Left colon (tissue), 2 donors: ENCODE data around the gene TOB1. TPM values are rescaled to one million over a fixed set of nuclear protein-coding genes. Genes with fewer than 3 reads are reported as not detected.

Experiments used
- ATAC-seq: fragments of 200-7000 bp; cut with Tn5 transposase; one replicate; pipeline ENCODE4 v1.9.1; 2020; ENCODE audit warnings: mild to moderate bottlenecking, moderate library complexity
- DNase-seq, 2 donors: peaks; one replicate each; pipeline ENCODE4 v3.0.0-alpha.2; 2020
- intact Hi-C, 2 donors: fragments of 100-400 bp; cut with DNase I in 1 of 2; cut with micrococcal nuclease in 1 of 2; formaldehyde crosslinking; loops; one replicate each; pipeline versions ENCODE4 v1.11.2 to v1.14.0; 2022; cut with DNase I, micrococcal nuclease
- total RNA-seq, 2 donors: library from RNA; stranded (reverse); fragmentation: NEBNext Ultra II Directional; extraction: Animal tissue kit (Norgen Biotek cat#: 25700); gene quantifications; one replicate each; pipeline ENCODE4 v1.2.1, GENCODE V29; 2021
- donor health status: DM: no; HTN: no; CAD: no.
- donor health status: DM: yes; HTN: yes; CAD: no.

TOB1 gene
- total RNA-seq, 2 donors from 2014 or later = 138 to 175 TPM

DNA sequence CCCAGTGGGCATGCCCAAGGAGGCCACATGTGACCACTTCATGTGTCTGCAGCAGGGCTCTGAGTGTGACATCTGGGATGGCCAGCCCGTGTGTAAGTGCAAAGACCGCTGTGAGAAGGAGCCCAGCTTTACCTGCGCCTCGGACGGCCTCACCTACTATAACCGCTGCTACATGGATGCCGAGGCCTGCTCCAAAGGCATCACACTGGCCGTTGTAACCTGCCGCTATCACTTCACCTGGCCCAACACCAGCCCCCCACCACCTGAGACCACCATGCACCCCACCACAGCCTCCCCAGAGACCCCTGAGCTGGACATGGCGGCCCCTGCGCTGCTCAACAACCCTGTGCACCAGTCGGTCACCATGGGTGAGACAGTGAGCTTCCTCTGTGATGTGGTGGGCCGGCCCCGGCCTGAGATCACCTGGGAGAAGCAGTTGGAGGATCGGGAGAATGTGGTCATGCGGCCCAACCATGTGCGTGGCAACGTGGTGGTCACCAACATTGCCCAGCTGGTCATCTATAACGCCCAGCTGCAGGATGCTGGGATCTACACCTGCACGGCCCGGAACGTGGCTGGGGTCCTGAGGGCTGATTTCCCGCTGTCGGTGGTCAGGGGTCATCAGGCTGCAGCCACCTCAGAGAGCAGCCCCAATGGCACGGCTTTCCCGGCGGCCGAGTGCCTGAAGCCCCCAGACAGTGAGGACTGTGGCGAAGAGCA, 26.4 kb downstream of the TOB1 start:
- ATAC-seq (no peak), DNase-seq (no peak)
- intact Hi-C loops = loop anchor here (5.0 to 10.0 kb wide), 2 partner anchors 57 to 295 kb away; partner anchors contain the start of gene SPATA20 (in 2 of the 2)

DNA sequence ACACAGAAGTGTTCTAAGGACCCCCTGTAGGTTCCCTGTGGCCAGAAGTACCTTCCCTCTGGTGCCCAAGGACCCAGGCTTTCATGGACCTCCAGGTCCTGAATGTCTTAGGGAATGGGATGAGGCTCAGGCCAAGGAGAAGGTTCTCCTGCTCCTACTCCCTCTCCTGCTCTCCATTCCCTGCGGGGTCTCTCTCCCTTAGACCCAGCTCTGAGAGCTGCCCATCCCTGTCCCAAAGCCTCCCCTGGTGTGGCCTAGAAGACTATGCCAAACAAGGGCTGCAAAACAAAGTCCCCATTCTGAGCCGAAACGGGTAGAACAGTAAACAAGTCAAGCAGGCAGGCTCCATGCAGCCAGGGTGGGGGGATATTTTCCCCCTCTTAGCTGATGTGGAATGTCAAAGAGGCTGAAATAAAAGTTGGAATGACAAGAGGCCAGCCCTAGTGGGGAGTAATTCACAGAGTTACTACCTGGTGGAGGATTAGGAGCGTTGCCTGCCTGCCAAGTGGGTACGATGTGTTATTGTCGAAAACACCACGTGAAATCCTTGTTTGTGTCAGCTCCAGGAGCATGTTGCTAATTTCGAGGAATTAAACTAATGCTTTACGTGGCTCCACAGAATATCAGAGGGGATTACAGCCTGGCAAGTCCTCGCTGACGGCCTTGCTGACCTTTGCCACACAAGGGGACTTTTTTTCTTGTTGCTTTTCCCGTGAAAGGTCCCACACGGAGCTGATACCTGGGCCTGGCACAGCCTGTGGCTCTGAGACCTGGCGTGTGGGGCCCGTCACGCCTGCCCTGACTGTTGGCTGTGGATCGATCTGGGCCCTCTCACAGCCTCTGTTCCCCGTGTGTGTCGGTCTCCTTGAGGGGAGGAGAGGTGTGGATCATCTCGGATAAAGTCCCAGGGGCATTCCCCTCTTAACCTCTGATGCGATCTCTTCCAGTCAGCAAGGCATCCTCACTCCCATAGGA, 27.9 kb downstream of the TOB1 start:
- DNase-seq (no peak), ATAC-seq (no peak)
- intact Hi-C loops = loop anchor here in 1 of 2 donors (10.0 kb wide), 1 partner anchor 293 kb away; the partner anchor contains the start of gene SPATA20

DNA sequence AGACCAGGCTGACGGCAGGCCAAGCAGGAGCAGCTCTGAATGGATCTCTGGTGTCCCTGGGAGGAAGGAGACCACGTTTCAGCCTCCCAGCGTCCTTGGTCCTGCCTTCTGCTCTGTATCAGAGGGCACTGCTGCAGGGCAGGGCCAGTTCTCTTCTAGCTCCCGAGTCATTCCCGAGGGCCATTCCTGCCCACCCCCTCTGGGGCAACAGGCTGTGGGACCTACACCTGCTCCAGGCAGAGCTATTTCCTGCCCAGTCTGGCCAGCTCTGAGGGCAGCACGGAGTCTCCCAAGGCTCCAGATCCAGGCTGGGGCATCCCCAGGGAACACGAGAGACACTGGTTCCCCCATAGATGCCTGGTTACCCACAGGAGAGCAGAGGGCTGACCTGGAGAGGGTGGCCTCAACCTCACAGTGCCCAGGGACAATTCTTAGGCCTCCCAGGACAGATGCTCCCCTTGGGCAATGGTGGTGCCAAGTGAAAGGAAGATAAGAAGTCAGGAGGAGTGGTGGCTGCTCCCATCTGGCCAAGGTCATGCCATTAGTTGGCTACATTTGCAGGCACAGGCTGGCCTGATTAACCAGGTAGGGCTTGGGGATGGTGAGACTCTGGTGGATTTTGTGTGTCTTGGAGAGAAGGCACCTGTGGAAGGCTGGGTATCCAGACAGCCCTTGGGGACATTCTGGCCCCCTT, 28.7 kb downstream of the TOB1 start:
- DNase-seq (no peak), ATAC-seq (no peak)
- intact Hi-C loops = loop anchor here in 1 of 2 donors (10.0 kb wide), 1 partner anchor 293 kb away; the partner anchor contains the start of gene SPATA20

DNA sequence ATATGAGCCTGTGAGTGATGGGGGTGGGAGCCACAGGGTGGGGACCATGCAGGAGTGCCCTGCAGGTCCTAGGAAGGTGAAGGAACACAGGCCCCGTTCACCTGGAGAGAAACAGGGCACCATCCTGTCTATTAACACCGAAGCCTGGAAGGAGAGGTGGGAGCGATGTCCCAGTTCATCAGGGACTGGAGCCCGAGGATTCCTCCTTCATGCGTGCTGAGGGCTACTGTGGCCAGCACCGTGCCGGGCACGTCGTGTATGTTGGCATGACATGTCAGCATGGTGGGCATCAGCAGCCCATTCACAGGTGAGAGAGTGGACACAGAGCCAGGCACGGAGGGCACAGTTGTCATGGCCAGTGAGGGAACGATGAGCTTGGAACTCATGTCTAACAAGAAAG, 29.3 kb downstream of the TOB1 start:
- ATAC-seq (no peak), DNase-seq (no peak)
- intact Hi-C loops = loop anchor here in 1 of 2 donors (10.0 kb wide), 1 partner anchor 292 kb away; the partner anchor contains the start of gene SPATA20

DNA sequence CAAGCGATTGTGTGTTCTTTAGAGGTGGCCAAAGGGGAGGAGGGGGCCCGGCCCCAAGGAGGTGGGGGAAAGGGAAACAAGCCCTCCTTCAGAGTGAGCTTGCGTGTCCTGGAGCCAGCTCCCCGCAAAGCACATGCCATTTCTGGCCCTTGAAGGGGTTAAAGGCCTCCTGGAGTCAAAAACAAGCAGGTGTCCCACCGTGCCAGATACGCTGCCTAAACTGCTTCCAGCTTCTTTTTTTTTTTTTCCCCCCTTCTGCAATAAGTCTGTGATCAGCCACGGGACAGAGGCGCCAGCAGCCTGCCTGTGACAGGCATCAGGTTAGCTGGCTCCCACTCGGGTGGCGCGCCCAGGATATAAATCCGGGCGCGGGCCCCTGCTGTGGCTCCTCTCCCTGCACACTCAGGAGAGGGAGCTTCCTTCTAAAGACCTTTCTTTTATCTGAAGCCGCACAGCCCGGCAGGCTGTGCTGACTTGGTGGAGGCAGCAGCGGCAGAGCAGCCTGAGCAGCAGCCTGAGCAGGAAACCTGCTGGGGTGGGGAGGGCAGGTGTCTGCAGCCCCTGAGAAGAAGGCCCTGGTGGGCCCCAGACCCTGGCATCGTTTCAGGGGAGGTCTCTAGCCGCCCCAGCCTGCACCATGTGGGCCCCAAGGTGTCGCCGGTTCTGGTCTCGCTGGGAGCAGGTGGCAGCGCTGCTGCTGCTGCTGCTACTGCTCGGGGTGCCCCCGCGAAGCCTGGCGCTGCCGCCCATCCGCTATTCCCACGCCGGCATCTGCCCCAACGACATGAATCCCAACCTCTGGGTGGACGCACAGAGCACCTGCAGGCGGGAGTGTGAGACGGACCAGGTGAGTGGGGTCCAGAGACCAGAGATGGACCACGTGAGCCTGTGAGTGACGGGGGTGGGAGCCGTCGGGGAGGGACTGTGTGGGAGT, 30.6 kb downstream of the TOB1 start, which contains the start of gene WFIKKN2:
TSS of gene WFIKKN2 (plus strand) at position 286 of the 934 bp plus-strand sequence. CDS start at position 638, 352 bp downstream.
- DNase-seq (peak in 1 of 2 donors; percentile 40), ATAC-seq (peak; percentile 83)
- intact Hi-C loops = loop anchor here in 1 of 2 donors (10.0 kb wide), 1 partner anchor 291 kb away; the partner anchor contains the start of gene SPATA20

DNA sequence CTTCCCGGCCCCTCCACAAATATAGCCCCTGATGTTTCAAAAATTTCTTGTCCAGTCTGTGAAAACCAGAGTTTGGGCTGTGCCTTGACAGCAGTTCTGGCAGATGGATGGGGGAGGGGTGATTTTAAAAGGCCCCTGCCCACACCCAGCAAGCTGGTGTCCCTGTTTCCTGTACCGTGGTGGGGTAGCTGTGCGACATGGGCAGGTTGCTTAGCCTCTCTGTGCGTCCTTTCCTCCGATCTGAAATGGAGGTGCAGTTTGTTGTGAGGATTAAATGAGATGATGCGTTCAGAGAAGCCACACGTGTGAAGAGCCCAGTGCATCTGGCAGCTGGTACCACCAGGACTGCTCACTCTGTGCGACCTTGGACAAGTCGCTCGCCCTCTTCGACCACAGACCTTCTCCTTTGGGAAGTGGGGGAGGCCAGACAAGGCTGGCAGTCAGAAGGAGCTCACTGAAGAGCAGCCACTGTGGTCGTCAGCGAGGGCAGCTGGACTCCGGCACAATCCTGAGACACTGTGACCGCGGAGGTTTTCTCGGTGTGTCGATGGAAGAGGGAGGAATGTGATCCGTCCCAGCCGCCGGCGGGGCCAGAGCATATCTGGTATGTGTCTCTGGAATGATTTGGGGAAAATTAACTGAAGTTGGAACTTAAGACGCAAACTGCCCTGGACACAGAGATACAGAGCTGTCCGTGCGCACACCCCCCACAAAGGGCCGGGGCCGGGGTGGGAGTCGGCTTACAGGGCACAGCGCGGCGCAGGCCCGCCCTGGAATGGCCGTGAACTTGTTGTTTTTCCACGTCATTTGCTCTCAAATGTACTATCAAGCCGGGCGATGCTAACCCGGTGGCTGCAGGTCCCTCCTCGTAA, 31.5 kb downstream of the TOB1 start:
- ATAC-seq (peak; percentile 61), DNase-seq (no peak)
- intact Hi-C loops = loop anchor here in 1 of 2 donors (10.0 kb wide), 1 partner anchor 290 kb away; the partner anchor contains the start of gene SPATA20

DNA sequence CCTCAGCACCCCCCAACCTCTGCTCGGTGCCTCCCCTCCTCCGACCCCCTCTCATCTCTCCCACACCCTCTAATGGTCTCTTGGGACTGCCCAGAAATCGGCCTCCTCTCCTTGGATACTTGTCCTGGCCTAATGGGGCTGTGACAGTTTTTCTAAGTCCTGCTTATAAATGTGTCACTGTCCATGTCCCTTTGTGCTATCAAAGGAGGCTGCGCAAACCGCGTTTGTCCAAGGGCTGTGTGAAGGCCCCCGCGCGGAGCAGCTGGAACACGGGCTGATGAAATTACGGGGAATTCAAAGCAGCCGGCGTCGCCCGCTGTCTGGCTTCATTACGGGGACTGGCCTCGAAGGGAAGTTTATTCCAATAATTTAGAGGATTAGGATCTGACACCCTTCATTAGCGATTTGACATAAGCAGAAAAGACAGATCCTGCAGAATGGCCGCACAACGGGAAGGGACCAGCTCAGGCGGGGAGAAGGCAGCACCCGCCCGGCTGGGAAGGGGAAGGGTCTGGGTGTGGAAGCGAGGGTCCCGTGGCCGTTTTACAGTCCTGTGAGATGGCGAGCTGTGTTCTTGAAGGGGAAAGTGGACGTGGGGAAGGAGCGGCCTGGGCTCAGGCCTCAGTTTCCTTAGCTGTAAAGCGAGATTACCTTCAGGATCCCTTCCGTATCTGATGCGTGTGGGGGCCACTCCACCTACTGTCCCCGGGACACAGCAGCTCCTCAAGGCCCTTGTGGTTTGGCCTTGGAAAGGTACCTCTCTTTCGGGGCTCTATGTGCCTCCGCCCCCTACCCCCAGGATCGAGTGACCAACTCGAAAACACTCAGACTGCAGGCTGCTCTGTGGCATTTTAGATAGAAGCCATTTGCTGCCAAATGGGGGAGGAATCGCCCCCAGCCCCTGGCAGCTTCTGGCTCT, 32.4 kb downstream of the TOB1 start:
- DNase-seq (no peak), ATAC-seq (no peak)
- intact Hi-C loops = loop anchor here in 1 of 2 donors (10.0 kb wide), 1 partner anchor 289 kb away; the partner anchor contains the start of gene SPATA20

DNA sequence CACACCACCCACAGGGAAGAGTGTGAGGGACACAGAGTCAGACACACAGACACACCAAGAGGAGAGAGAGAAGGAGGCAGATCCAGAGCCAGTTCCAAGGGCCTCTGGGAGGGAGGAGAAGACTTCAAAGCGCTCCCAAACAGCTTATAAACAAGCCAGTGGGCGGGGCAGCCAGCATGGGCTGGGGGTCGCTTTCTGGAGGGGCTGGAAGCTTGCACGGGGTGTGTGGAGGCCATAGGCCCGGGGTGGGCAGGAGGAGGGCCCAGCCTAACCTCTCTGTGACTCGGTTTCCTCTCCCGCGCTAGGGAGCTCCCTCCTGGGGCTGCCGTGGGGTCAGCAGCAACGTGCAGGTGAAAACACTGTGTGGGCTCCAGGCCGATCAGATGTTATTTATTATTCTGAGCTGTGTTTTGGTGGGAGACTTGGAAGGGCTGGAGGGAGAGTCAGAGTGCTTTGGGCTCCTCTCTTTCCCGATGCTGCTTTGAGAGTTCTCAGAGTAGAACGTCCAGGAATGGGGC, 33.2 kb downstream of the TOB1 start:
- ATAC-seq = no peak
- DNase-seq = no peak
- intact Hi-C loops = loop anchor here in 1 of 2 donors (10.0 kb wide), 1 partner anchor 288 kb away; the partner anchor contains the start of gene SPATA20

DNA sequence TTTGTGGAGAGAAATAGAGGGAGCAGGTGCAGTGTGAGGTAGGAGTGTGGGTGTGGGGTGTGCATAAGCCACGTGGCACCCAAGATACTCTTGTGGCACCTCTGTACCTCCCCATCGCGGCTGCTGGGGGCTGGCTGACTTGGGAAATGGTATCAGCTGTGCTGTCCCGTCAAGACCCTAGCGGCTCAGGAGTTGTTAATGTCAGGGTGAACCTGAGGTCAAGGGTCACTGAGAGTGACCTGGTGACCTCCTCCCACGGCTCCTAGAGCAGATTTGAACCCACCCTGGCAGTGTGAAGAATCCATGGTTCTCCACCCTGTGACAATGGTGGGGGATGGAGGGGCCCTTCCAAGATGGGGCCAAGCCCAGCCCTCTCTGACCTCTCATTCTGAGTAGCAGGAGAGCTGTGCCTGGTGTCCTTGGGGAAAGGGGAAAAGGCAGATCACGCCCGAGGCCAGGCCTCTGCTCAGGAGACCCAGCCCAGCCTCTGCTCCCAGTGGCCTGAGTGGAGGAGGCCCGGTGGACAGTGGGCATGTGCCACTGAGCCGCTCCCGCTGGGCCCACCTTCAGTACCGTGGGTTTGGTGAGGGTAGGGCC, 33.8 kb downstream of the TOB1 start:
- ATAC-seq (no peak), DNase-seq (no peak)
- intact Hi-C loops = loop anchor here in 1 of 2 donors (10.0 kb wide), 1 partner anchor 288 kb away; the partner anchor contains the start of gene SPATA20

DNA sequence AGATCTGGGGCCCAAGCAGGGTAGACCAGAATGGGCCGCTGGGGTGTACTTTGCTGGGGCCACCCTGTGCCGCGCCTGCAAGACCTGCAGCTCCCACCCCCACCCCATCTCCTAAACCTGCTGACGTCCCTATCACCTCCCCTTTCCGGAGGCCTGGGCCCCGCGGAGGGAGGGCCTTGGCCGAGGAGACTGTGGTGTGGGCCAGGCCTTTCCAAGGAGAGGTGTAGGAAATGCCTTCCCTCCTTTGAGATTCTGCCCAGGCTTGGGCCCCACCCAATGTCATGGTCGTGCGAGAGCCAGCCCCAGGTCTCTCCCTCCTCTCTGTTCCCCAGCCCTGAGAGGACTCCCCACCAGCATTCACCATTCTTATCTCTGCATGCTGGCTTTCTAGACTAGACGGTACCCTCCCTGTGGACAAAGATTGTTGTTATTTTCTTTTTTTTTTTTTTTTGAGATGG, 34.7 kb downstream of the TOB1 start:
- ATAC-seq = no peak
- no peak for DNase-seq
- intact Hi-C loops = loop anchor here in 1 of 2 donors (10.0 kb wide), 1 partner anchor 287 kb away; the partner anchor contains the start of gene SPATA20

DNA sequence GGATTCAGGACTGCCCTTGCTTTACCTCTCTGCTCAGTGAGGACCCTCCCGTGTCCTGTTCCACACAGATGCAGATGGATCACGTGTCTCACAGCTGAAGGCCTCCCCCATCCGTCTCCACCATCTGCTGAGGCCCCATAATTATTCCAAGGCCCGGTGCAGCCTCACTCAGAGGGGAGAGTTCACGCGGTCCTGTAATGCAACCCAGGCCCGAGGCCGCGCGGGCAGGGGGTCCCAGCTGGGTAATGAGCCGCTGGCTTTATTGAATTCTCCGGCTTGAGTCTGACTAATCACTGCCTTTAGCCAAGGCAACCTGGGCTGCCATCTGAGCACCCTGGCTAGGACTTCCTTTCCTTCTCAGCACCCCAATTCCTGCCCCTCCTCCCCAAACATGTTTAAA, 35.2 kb downstream of the TOB1 start:
- intact Hi-C loops = loop anchor here in 1 of 2 donors (10.0 kb wide), 1 partner anchor 286 kb away; the partner anchor contains the start of gene SPATA20
- ATAC-seq (no peak), DNase-seq (no peak)

DNA sequence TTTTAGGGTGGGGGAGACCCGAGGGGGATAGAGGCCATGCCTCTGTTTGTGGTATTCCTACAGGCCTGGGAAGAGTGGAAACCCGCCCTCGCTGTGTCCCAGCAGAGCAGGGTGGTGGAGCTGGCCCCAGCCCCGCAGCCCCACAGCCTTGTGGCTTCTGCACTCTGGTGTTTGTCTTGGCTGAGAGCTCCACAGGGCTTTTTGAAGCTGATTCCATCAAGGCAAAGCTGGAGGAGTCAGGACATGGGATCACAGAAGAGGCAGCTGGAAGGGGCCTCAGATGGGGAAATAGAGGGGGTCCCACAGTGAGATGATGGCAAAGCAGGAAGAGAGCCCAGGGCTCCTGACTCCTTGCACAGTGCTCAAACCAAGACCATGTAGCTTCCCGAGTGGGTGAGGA, 35.8 kb downstream of the TOB1 start:
- no peak for DNase-seq
- ATAC-seq = no peak

DNA sequence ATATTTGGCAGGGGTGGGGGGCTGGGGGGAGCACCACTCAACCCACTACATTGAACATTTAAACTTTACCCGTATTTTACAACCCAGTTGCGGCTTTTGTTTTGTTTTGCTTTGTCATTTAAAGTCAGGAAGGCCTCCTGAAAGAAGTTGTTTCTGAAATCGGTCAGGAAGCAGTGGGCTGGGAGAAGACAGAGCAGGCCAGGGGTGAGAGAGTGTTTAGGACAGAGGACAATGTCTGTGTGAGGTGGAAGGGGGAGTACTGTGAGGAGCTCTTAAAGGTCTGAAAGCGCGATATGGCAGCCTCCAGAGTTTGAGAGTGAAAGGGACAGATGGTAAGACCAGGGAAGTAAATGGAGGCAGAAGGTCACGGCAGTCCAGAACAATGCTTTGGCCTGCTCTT, 36.8 kb downstream of the TOB1 start:
- DNase-seq (no peak), ATAC-seq (no peak)
- intact Hi-C loops = no loop called here

More for the DNA sequence above, 35.8 kb downstream of the TOB1 start:
- intact Hi-C loops = loop anchor here in 1 of 2 donors (10.0 kb wide), 1 partner anchor 286 kb away; the partner anchor contains the start of gene SPATA20

DNA sequence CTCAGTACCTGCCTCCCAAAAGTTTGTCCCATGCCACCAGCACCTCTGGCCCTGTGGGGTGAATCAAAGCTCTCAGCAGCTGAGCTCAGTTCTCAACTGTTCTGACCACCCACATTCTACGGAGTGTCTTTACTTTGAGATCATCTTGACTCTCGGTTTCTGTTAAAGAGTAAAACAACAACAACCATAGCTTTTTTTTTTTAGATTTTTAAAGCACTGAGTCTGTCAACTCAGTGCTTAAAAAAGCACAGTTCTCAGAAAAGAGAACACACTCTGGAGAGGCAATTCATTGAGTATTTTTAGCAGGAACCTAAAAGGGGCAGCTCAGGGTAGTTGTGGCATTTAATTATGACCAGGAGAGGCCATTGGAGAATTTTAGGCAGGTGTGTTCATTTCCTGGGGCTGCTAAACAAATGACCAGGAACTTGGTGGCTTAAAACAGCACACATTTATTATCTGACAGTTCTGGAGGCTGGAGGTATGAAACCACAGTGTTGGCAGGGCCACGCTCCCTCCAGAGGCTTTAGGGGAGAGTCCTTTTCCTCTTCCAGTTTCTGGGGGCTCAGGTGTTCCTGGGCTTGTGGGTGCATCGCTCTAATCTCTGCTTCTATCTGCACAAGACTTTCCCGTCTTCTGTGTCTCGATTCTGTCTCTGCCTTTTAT, 37.5 kb downstream of the TOB1 start:
- ATAC-seq = peak; percentile 46
- DNase-seq = no peak
- intact Hi-C loops = no loop called here
